B cell (primary cell): Measurements from ENCODE around the gene ADCY2. TPM values are rescaled to one million over a fixed set of nuclear protein-coding genes. Genes with fewer than 3 reads are reported as not detected.

Experiments used
- ATAC-seq: fragments of 200-7000 bp; cut with Tn5 transposase; one replicate; pipeline ENCODE4 v1.10.0; 2021; ENCODE audit warnings: low read depth, mild to moderate bottlenecking, moderate number of reproducible peaks, moderate library complexity
- CTCF ChIA-PET: fragments of 350-600 bp; sonication (Branson Sonifier 250); formaldehyde crosslinking; loops from one replicate; lab custom pipeline; 2021; ENCODE audit warnings: antibody characterized with exemption, inconsistent platforms; lab: Charles Lee
- POLR2A ChIA-PET: fragments of 350-600 bp; sonication (Branson Sonifier 250); formaldehyde crosslinking; loops from one replicate; lab custom pipeline; 2021; ENCODE audit warnings: antibody characterized with exemption; lab: Charles Lee
- DNase-seq: peaks from one replicate; pipeline ENCODE4 v3.0.0; 2013
- H2AFZ ChIP-seq: 2 replicates; pipeline ENCODE4 v1.6.1; 2012; ENCODE audit warnings: mild to moderate bottlenecking, low read depth, low read length; ENCODE audit not compliant: insufficient read depth, poor library complexity, severe bottlenecking
- H3K27ac ChIP-seq, 2 donors: 1 replicate in 1 of 2; 2 replicates in 1 of 2; pipeline ENCODE4 v1.5.1; 2012 to 2013; ENCODE audit warnings: low read length in 2 of 2, mild to moderate bottlenecking in 2 of 2, moderate library complexity in 1 of 2
- H3K27me3 ChIP-seq, 4 experiments: fragments of 200-600 bp in 1 of 4; sonication (generic) in 1 of 4; replicated peaks in 1 of 4; 1 replicate in 2 of 4; 2 replicates in 2 of 4; pipeline versions ENCODE4 v1.6.1 to v1.7.0; 2013 to 2016; ENCODE audit warnings: low read length in 3 of 4, mild to moderate bottlenecking in 2 of 4, mixed read lengths in 1 of 4, moderate library complexity in 1 of 4; ENCODE audit not compliant: insufficient read depth in 4 of 4, control insufficient read depth in 3 of 4; ENCODE audit errors: control extremely low read depth in 1 of 4
- H3K36me3 ChIP-seq, 2 experiments: replicated peaks in 1 of 2; 1 replicate in 1 of 2; 2 replicates in 1 of 2; pipeline versions ENCODE4 v1.6.1 to v1.7.1; 2013; ENCODE audit warnings: low read length in 1 of 2; ENCODE audit not compliant: insufficient read depth in 2 of 2, control insufficient read depth in 1 of 2; ENCODE audit errors: control extremely low read depth in 1 of 2, extremely low read depth in 1 of 2
- H3K4me1 ChIP-seq, 2 donors: fragments of 200-600 bp in 1 of 2; sonication (generic) in 1 of 2; 1 replicate in 1 of 2; 2 replicates in 1 of 2; pipeline versions ENCODE4 v1.5.1 to v1.6.1; 2013 to 2017; ENCODE audit warnings: low read length in 2 of 2; ENCODE audit not compliant: control insufficient read depth in 2 of 2, insufficient read depth in 2 of 2
- H3K4me2 ChIP-seq: replicated peaks from 2 replicates; pipeline ENCODE3; 2012; ENCODE audit warnings: mild to moderate bottlenecking, low read depth, low read length; ENCODE audit not compliant: poor library complexity, severe bottlenecking
- H3K4me3 ChIP-seq, 5 experiments: fragments of 200-600 bp in 1 of 5; sonication (generic) in 1 of 5; 1 replicate in 3 of 5; 2 replicates in 2 of 5; pipeline versions ENCODE4 v1.5.1 to v1.7.0; 2011 to 2016; ENCODE audit warnings: low read length in 4 of 5, mild to moderate bottlenecking in 4 of 5, low read depth in 2 of 5, control low read depth in 1 of 5, moderate library complexity in 1 of 5; ENCODE audit not compliant: insufficient read depth in 1 of 5; ENCODE audit errors: control extremely low read depth in 1 of 5, extremely low read depth in 1 of 5
- H3K79me2 ChIP-seq: fragments of 200-600 bp; sonication (generic); one replicate; pipeline ENCODE4 v1.6.0; 2016; ENCODE audit warnings: low read length; ENCODE audit not compliant: control insufficient read depth, insufficient read depth
- H3K9ac ChIP-seq: fragments of 200-600 bp; sonication (generic); 2 replicates; pipeline ENCODE4 v1.6.1; 2017; ENCODE audit warnings: mild to moderate bottlenecking, low read length, moderate library complexity
- H3K9me3 ChIP-seq, 3 donors: one replicate each; pipeline versions ENCODE4 v1.6.1 to v1.7.1; 2013; ENCODE audit warnings: low read length in 2 of 3; ENCODE audit not compliant: control insufficient read depth in 2 of 3, insufficient read depth in 1 of 3; ENCODE audit errors: control extremely low read depth in 1 of 3
- H4K20me1 ChIP-seq: 2 replicates; pipeline ENCODE4 v1.6.0; 2012; ENCODE audit warnings: mild to moderate bottlenecking, low read length; ENCODE audit not compliant: insufficient read depth, control insufficient read depth, poor library complexity, severe bottlenecking
- H3K27ac Mint-ChIP-seq: one replicate; pipeline ENCODE4 v1.8.0; 2021; ENCODE audit warnings: mixed read lengths
- H3K27me3 Mint-ChIP-seq: one replicate; pipeline ENCODE4 v1.8.0; 2021; ENCODE audit warnings: mixed read lengths
- H3K4me1 Mint-ChIP-seq: one replicate; pipeline ENCODE4 v1.8.0; 2021; ENCODE audit warnings: mixed read lengths
- H3K4me3 Mint-ChIP-seq: one replicate; pipeline ENCODE4 v1.8.0; 2021; ENCODE audit warnings: mixed read lengths
- H3K9me3 Mint-ChIP-seq: one replicate; pipeline ENCODE4 v1.8.0; 2022; ENCODE audit warnings: mixed read lengths; ENCODE audit not compliant: insufficient read depth
- CTCF ChIP-seq: fragments of 200-600 bp; IDR thresholded peaks from one replicate; pipeline ENCODE4 v1.8.0; 2022; ENCODE audit warnings: antibody characterized with exemption, mild to moderate bottlenecking
- EZH2 ChIP-seq: IDR thresholded peaks from 2 replicates; pipeline ENCODE4 v1.6.1; 2012; ENCODE audit warnings: borderline replicate concordance, low read depth, mild to moderate bottlenecking, moderate library complexity, low read length; ENCODE audit not compliant: insufficient read depth, poor library complexity, severe bottlenecking
- WGBS: methylation state at CpG from one replicate; pipeline ENCODE4 v1.1.5; 2013; ENCODE audit warnings: missing lambda C conversion rate; ENCODE audit not compliant: insufficient coverage; 5-methylcytosine and 5-hydroxymethylcytosine counted together
- intact Hi-C: fragments of 100-400 bp; cut with micrococcal nuclease; formaldehyde crosslinking; loops from one replicate; pipeline ENCODE4 v1.10.0; 2022
- polyA plus RNA-seq: library from polyadenylated mRNA; depleted of rRNA; stranded (reverse); fragments of >200 nt; gene quantifications from 2 replicates; pipeline ENCODE4 v1.2.3, GENCODE V29; 2012
- total RNA-seq, 2 donors: library from RNA; stranded (reverse); fragments of 120-200 nt in 1 of 2; gene quantifications; 1 replicate in 1 of 2; 2 replicates in 1 of 2; pipeline versions ENCODE4 v1.2.3 to v1.2.4, GENCODE V29; 2013 to 2022

The ADCY2 gene
- total and polyA plus RNA-seq, 2 donors (not counting 1 experiment from before 2014, with no cell fraction given) = not detected

GRCh38 chr5:7753596-7753995 lies 357.7 kb downstream of the ADCY2 start:
- Histone ChIP-seq H3K4me1 (no peaks in the 10 kb centered on the region), H3K4me3 (no peak overlapping the region), H4K20me1 (no peaks in the 10 kb centered on the region), H3K9me3 (no peaks in the 10 kb centered on the region), H3K27ac (no peak overlapping the region), H2AFZ (no peak overlapping the region), H3K4me2 (no peak overlapping the region), H3K27me3 (no peaks in the 10 kb centered on the region), H3K79me2 (no peaks in the 10 kb centered on the region), H3K36me3 (no peaks in the 10 kb centered on the region), H3K9ac (no peak overlapping the region)
- ATAC-seq = no peak
- no peak for DNase-seq
- no peaks in the 10 kb centered on the region for H3K4me1 Mint-ChIP-seq
- 86% methylated on average over 1 of the region's 1 CpG for WGBS
- TF ChIP-seq EZH2 = no peak
- peaks cover 10% of the 10 kb centered on the region for H3K27me3 Mint-ChIP-seq
- POLR2A ChIA-PET = no interaction called here
- CTCF ChIA-PET = no interaction called here
- no peaks in the 10 kb centered on the region for H3K9me3 Mint-ChIP-seq
- H3K4me3 Mint-ChIP-seq = no peak overlapping the region
- H3K27ac Mint-ChIP-seq = no peak overlapping the region
- intact Hi-C loops = no loop called here

- no peak overlapping the region for H3K4me3 Mint-ChIP-seq
- Histone ChIP-seq H3K36me3 (no peaks in the 10 kb centered on the region), H3K27ac (no peak overlapping the region), H3K4me3 (no peak overlapping the region), H4K20me1 (no peaks in the 10 kb centered on the region), H3K9ac (no peak overlapping the region), H3K27me3 (no peaks in the 10 kb centered on the region), H2AFZ (no peak overlapping the region), H3K4me2 (no peak overlapping the region), H3K4me1 (no peaks in the 10 kb centered on the region), H3K9me3 (no peaks in the 10 kb centered on the region), H3K79me2 (no peaks in the 10 kb centered on the region)
- intact Hi-C loops = no loop called here
- no CpG with 5 or more reads among the region's 6 CpGs for WGBS
- no peaks in the 10 kb centered on the region for H3K9me3 Mint-ChIP-seq
- no peaks in the 10 kb centered on the region for H3K4me1 Mint-ChIP-seq
- TF ChIP-seq EZH2 (no peak), CTCF (no peak)
- H3K27me3 Mint-ChIP-seq = peaks cover 10% of the 10 kb centered on the region
- no peak for DNase-seq
- POLR2A ChIA-PET = no interaction called here
- ATAC-seq = no peak
- CTCF ChIA-PET = no interaction called here
- H3K27ac Mint-ChIP-seq = no peak overlapping the region
These were observed 358.6 kb downstream of the ADCY2 start for GRCh38 chr5:7754490-7754889.
